Keratinocyte (primary cell): Measurements from ENCODE around the gene RAB3A. TPM values are rescaled to one million over a fixed set of nuclear protein-coding genes. Genes with fewer than 3 reads are reported as not detected.

Experiments
- DNase-seq: peaks from one replicate; pipeline ENCODE4 v3.0.0-alpha.2; 2011; ENCODE audit warnings: low read depth, missing footprints, low spot score
- FAIRE-seq: peaks from 2 replicates; lab custom pipeline; 2011; peaks lifted over from hg19 to GRCh38; lab: Jason Lieb, UNC
- H2AFZ ChIP-seq: 2 replicates; pipeline ENCODE4 v1.6.0; 2012; ENCODE audit warnings: low read length, control low read depth, inconsistent platforms; ENCODE audit not compliant: control insufficient read depth
- H3K27ac ChIP-seq: 2 replicates; pipeline ENCODE4 v1.5.1; 2011; ENCODE audit warnings: low read length; ENCODE audit not compliant: control insufficient read depth, insufficient read depth
- H3K27me3 ChIP-seq: 3 replicates; pipeline ENCODE4 v1.6.0; 2011; ENCODE audit warnings: low read length; ENCODE audit not compliant: control insufficient read depth, insufficient read depth; ENCODE audit errors: extremely low read depth
- H3K36me3 ChIP-seq, 2 experiments: 2 replicates in 1 of 2; 3 replicates in 1 of 2; pipeline ENCODE4 v1.5.1; 2011; ENCODE audit warnings: low read length in 2 of 2, mild to moderate bottlenecking in 1 of 2; ENCODE audit not compliant: control insufficient read depth in 2 of 2, insufficient read depth in 2 of 2; ENCODE audit errors: extremely low read depth in 1 of 2
- H3K4me1 ChIP-seq: 3 replicates; pipeline ENCODE4 v1.5.1; 2011; ENCODE audit warnings: low read length; ENCODE audit not compliant: control insufficient read depth, insufficient read depth; ENCODE audit errors: extremely low read depth
- H3K4me2 ChIP-seq: 3 replicates; pipeline ENCODE4 v1.6.0; 2011; ENCODE audit warnings: low read depth, low read length; ENCODE audit not compliant: control insufficient read depth, insufficient read depth; ENCODE audit errors: extremely low read depth
- H3K4me3 ChIP-seq, 3 experiments: fragments of 200-600 bp in 1 of 3; sonication (generic) in 1 of 3; 2 replicates in 2 of 3; 3 replicates in 1 of 3; pipeline ENCODE4 v1.5.1; 2011 to 2016; ENCODE audit warnings: low read length in 3 of 3, mild to moderate bottlenecking in 3 of 3, control low read depth in 2 of 3, inconsistent platforms in 1 of 3, low read depth in 1 of 3, mixed read lengths in 1 of 3, mixed run types in 1 of 3, moderate library complexity in 1 of 3; ENCODE audit not compliant: control insufficient read depth in 2 of 3, insufficient read depth in 2 of 3; ENCODE audit errors: extremely low read depth in 1 of 3
- H3K79me2 ChIP-seq: 2 replicates; pipeline ENCODE4 v1.6.0; 2012; ENCODE audit warnings: low read length; ENCODE audit not compliant: control insufficient read depth, insufficient read depth
- H3K9ac ChIP-seq: 3 replicates; pipeline ENCODE4 v1.6.0; 2011; ENCODE audit warnings: low read length; ENCODE audit not compliant: control insufficient read depth, insufficient read depth; ENCODE audit errors: extremely low read depth
- H3K9me1 ChIP-seq: 3 replicates; pipeline ENCODE4 v1.6.0; 2011; ENCODE audit warnings: low read length; ENCODE audit not compliant: control insufficient read depth, insufficient read depth; ENCODE audit errors: extremely low read depth
- H3K9me3 ChIP-seq: 2 replicates; pipeline ENCODE4 v1.5.1; 2012; ENCODE audit warnings: low read depth, low read length; ENCODE audit not compliant: control insufficient read depth
- H4K20me1 ChIP-seq: 3 replicates; pipeline ENCODE4 v1.6.0; 2011; ENCODE audit warnings: low read length; ENCODE audit not compliant: control insufficient read depth, insufficient read depth; ENCODE audit errors: extremely low read depth
- EZH2 ChIP-seq: IDR thresholded peaks from one replicate; pipeline ENCODE4 v1.6.1; 2012; ENCODE audit warnings: inconsistent platforms, mild to moderate bottlenecking, low read length, moderate library complexity
- dilution Hi-C: fragments of 300-500 bp; cut with MboI; formaldehyde crosslinking; loops from one replicate; pipeline ENCODE4 v1.7.0; 2020; ENCODE audit warnings: low sequenced_read_pairs; ENCODE audit not compliant: extremely low pct_ligation_motif_present
- polyA plus RNA-seq, 5 experiments: library from polyadenylated mRNA; depleted of rRNA in 3 of 5; stranded (reverse) in 3 of 5; stranded (forward) in 1 of 5; unstranded in 1 of 5; fragments of >200 nt; gene quantifications; 1 replicate in 1 of 5; 2 replicates in 3 of 5; 3 replicates in 1 of 5; pipeline versions ENCODE4 v1.2.1 to v1.2.3, GENCODE V29; 2011 to 2012; ENCODE audit warnings: missing spikeins in 2 of 5, low read depth in 1 of 5, low replicate concordance in 1 of 5
- TF ChIP-seq, protein P1 (sequence below), 3 experiments: IDR thresholded peaks in 1 of 3; conservative IDR thresholded peaks in 1 of 3; optimal IDR thresholded peaks in 1 of 3; 2 replicates in 2 of 3; 3 replicates in 1 of 3; pipeline versions ENCODE3 to v1.5.1; 2011; ENCODE audit warnings: low read length in 3 of 3, mild to moderate bottlenecking in 3 of 3, moderate library complexity in 2 of 3, control low read depth in 1 of 3, inconsistent platforms in 1 of 3; ENCODE audit not compliant: insufficient read depth in 2 of 3; ENCODE audit errors: extremely low read depth in 1 of 3

Gene RAB3A
- polyA plus RNA-seq, 1 donor (not counting 4 experiments of a cell fraction or from before 2014, with no cell fraction given), result 0.56 TPM

GRCh38 chr19:18208098-18208951, 4.5 kb upstream of the RAB3A start:
- Histone ChIP-seq H2AFZ (no peak overlapping the region), H3K9me1 (no peaks in the 10 kb centered on the region), H3K4me1 (peaks cover 14% of the 10 kb centered on the region), H3K9ac (no peak overlapping the region), H3K27me3 (no peaks in the 10 kb centered on the region), H3K4me3 (no peak overlapping the region), H3K9me3 (no peaks in the 10 kb centered on the region), H3K79me2 (no peaks in the 10 kb centered on the region), H3K4me2 (no peak overlapping the region), H4K20me1 (no peaks in the 10 kb centered on the region), H3K27ac (no peak overlapping the region), H3K36me3 (no peaks in the 10 kb centered on the region)
- DNase-seq (no peak), FAIRE-seq (no peak)
- dilution Hi-C loops, result no loop called here
- TF ChIP-seq, protein P1, sequence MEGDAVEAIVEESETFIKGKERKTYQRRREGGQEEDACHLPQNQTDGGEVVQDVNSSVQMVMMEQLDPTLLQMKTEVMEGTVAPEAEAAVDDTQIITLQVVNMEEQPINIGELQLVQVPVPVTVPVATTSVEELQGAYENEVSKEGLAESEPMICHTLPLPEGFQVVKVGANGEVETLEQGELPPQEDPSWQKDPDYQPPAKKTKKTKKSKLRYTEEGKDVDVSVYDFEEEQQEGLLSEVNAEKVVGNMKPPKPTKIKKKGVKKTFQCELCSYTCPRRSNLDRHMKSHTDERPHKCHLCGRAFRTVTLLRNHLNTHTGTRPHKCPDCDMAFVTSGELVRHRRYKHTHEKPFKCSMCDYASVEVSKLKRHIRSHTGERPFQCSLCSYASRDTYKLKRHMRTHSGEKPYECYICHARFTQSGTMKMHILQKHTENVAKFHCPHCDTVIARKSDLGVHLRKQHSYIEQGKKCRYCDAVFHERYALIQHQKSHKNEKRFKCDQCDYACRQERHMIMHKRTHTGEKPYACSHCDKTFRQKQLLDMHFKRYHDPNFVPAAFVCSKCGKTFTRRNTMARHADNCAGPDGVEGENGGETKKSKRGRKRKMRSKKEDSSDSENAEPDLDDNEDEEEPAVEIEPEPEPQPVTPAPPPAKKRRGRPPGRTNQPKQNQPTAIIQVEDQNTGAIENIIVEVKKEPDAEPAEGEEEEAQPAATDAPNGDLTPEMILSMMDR (optimal IDR thresholded peaks at IDR 0.05 in 1 of 3, IDR thresholded peaks at IDR 0.05 in 1 of 3, conservative IDR thresholded peaks at IDR 0.05 in 1 of 3; ENCODE audit: extremely low read depth in 1 of 3, insufficient read depth in 2 of 3, low read length in 3 of 3), result peak in 2 of 3 experiments; percentile 71 to 81
- no peak for TF ChIP-seq EZH2

DNA sequence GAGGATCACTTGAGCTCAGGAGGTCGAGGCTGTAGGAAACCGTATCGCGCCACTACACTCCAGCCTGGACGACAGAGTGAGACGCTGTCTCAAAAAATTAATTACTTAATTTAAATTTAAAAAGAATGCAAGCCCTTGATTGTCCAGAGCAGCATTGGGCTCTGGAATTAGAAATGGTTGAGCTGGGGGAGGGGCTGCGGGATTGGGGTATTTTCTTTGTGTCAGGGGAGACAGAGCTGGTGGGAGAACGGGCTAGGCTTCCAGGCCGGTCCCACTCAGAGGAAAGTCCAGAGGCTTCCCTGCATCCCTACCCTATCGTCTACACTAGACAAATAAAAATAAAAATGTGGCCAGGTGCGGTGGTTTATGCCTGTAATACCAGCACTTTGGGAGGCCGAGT, 2.2 kb upstream of the RAB3A start:
- no peak for DNase-seq
- H3K9me3 ChIP-seq, result no peaks in the 10 kb centered on the region
- no peaks in the 10 kb centered on the region for H3K36me3 ChIP-seq
- H2AFZ ChIP-seq, result no peak overlapping the region
- peaks cover 20% of the 10 kb centered on the region for H3K4me1 ChIP-seq
- H3K4me2 ChIP-seq, result no peak overlapping the region
- H3K4me3 ChIP-seq, result no peak overlapping the region
- H3K9ac ChIP-seq, result no peak overlapping the region
- no peak overlapping the region for H3K27ac ChIP-seq
- no peak for TF ChIP-seq EZH2
- TF ChIP-seq, protein P1 (optimal IDR thresholded peaks at IDR 0.05 in 1 of 3, IDR thresholded peaks at IDR 0.05 in 1 of 3, conservative IDR thresholded peaks at IDR 0.05 in 1 of 3; ENCODE audit: extremely low read depth in 1 of 3, insufficient read depth in 2 of 3, low read length in 3 of 3), result no peak
- dilution Hi-C loops, result no loop called here
- H3K9me1 ChIP-seq, result no peaks in the 10 kb centered on the region
- H4K20me1 ChIP-seq, result no peaks in the 10 kb centered on the region
- no peak for FAIRE-seq
- H3K79me2 ChIP-seq, result no peaks in the 10 kb centered on the region
- peaks cover 2% of the 10 kb centered on the region for H3K27me3 ChIP-seq
